CD4-positive, alpha-beta T cell treated with Interleukin-21 for 1 hour (primary cell): ENCODE measurements around the gene TMCO4.
A peak's percentile ranks its signal among the peaks of the same experiment; 100 is the strongest.
"Not testable (repeated sequence)": the region's sequence is repeated elsewhere in the genome, so short reads cannot be mapped to it uniquely, and the experiment has no call there.

Experiments used
- DNase-seq: peaks from one replicate; pipeline ENCODE4 v3.0.0-alpha.2; 2020

The TMCO4 gene

GRCh38 chr1:19799230-19800075, at the start of gene TMCO4:
TMCO4 (minus strand) TSS chr1:19799916; CDS start chr1:19780758, 19,158 bp downstream.
- DNase-seq = peak; percentile 54

GRCh38 chr1:19849307-19849706, 49.6 kb upstream of the TMCO4 start:
- not testable (repeated sequence) for DNase-seq

GRCh38 chr1:19847334-19847733, 47.6 kb upstream of the TMCO4 start:
- not testable (repeated sequence) for DNase-seq

GRCh38 chr1:19846338-19846737, 46.6 kb upstream of the TMCO4 start:
- DNase-seq = no peak

GRCh38 chr1:19845555-19845954, 45.8 kb upstream of the TMCO4 start:
- no peak for DNase-seq

GRCh38 chr1:19844731-19845495, 45.2 kb upstream of the TMCO4 start:
- DNase-seq = no peak

- DNase-seq = no peak
Measured at GRCh38 chr1:19840228-19840627, 40.5 kb upstream of the TMCO4 start.

- no peak for DNase-seq
Measured at GRCh38 chr1:19837866-19838265, 38.1 kb upstream of the TMCO4 start.

GRCh38 chr1:19835578-19835977, 35.9 kb upstream of the TMCO4 start:
- no peak for DNase-seq

GRCh38 chr1:19831441-19831840, 31.7 kb upstream of the TMCO4 start:
- no peak for DNase-seq

GRCh38 chr1:19828546-19828945, 28.8 kb upstream of the TMCO4 start:
- DNase-seq = no peak

GRCh38 chr1:19825298-19825697, 25.6 kb upstream of the TMCO4 start:
- no peak for DNase-seq

GRCh38 chr1:19824541-19824940, 24.8 kb upstream of the TMCO4 start:
- DNase-seq = no peak

- DNase-seq = no peak
Measured at GRCh38 chr1:19824036-19824435, 24.3 kb upstream of the TMCO4 start.

GRCh38 chr1:19819701-19820100, 20.0 kb upstream of the TMCO4 start:
- DNase-seq = no peak

GRCh38 chr1:19818324-19818723, 18.6 kb upstream of the TMCO4 start:
- no peak for DNase-seq

GRCh38 chr1:19817160-19817559, 17.4 kb upstream of the TMCO4 start:
- DNase-seq = no peak

GRCh38 chr1:19816737-19817086, 17.0 kb upstream of the TMCO4 start:
- not testable (repeated sequence) for DNase-seq

- DNase-seq = no peak
Measured at GRCh38 chr1:19815801-19816736, 16.4 kb upstream of the TMCO4 start.

GRCh38 chr1:19814681-19815503, 15.2 kb upstream of the TMCO4 start, which contains the start of gene RNF186:
RNF186 (minus strand) TSS chr1:19815283; CDS start chr1:19815101, 182 bp downstream.
- no peak for DNase-seq

- DNase-seq = no peak
Measured at GRCh38 chr1:19814244-19814661, 14.5 kb upstream of the TMCO4 start.

- DNase-seq = no peak
Measured at GRCh38 chr1:19813643-19813960, 13.9 kb upstream of the TMCO4 start.
